PC-3 (cell line): ENCODE results near the gene ENG.

ENCODE experiments used
- EZH2 ChIP-seq: fragments of 300-600 bp; sonication (generic); IDR thresholded peaks from one replicate; pipeline ENCODE4 v1.6.1; 2017; ENCODE audit warnings: antibody characterized with exemption, mild to moderate bottlenecking, low read length; ENCODE audit not compliant: unreplicated experiment
- TF ChIP-seq, protein P1 (sequence below): fragments of 300-600 bp; sonication (generic); conservative IDR thresholded peaks from 2 replicates; pipeline ENCODE4 v1.5.1; 2017; ENCODE audit warnings: antibody characterized with exemption, low read depth, mild to moderate bottlenecking, low read length

GRCh38 chr9:127866535-127866934 is 12.1 kb upstream of the ENG start:
- TF ChIP-seq, protein P1, sequence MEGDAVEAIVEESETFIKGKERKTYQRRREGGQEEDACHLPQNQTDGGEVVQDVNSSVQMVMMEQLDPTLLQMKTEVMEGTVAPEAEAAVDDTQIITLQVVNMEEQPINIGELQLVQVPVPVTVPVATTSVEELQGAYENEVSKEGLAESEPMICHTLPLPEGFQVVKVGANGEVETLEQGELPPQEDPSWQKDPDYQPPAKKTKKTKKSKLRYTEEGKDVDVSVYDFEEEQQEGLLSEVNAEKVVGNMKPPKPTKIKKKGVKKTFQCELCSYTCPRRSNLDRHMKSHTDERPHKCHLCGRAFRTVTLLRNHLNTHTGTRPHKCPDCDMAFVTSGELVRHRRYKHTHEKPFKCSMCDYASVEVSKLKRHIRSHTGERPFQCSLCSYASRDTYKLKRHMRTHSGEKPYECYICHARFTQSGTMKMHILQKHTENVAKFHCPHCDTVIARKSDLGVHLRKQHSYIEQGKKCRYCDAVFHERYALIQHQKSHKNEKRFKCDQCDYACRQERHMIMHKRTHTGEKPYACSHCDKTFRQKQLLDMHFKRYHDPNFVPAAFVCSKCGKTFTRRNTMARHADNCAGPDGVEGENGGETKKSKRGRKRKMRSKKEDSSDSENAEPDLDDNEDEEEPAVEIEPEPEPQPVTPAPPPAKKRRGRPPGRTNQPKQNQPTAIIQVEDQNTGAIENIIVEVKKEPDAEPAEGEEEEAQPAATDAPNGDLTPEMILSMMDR = no peak
- no peak for TF ChIP-seq EZH2
